Ascending aorta (tissue), 2 donors: ENCODE measurements around the gene IGSF9B. TPM values are rescaled to one million over a fixed set of nuclear protein-coding genes. Genes with fewer than 3 reads are reported as not detected.

Experiments
- DNase-seq, 2 donors: peaks; one replicate each; pipeline ENCODE4 v3.0.0-alpha.2; 2019; ENCODE audit warnings: low spot score in 2 of 2
- H3K27ac ChIP-seq, 2 donors: fragments of 200-600 bp; sonication (generic); one replicate each; pipeline ENCODE4 v1.5.1; 2016 to 2017; ENCODE audit warnings: mild to moderate bottlenecking in 1 of 2
- H3K27me3 ChIP-seq: fragments of 200-600 bp; sonication (generic); one replicate; pipeline ENCODE4 v1.5.1; 2017
- H3K36me3 ChIP-seq, 2 donors: fragments of 200-600 bp; sonication (generic); one replicate each; pipeline ENCODE4 v1.5.1; 2016
- H3K4me1 ChIP-seq, 2 donors: fragments of 200-600 bp; sonication (generic); one replicate each; pipeline ENCODE4 v1.5.1; 2016 to 2017; ENCODE audit warnings: mild to moderate bottlenecking in 1 of 2
- H3K4me3 ChIP-seq, 2 donors: fragments of 200-600 bp; sonication (generic); one replicate each; pipeline ENCODE4 v1.5.1; 2016 to 2017; ENCODE audit warnings: mild to moderate bottlenecking in 1 of 2
- H3K9me3 ChIP-seq, 2 donors: fragments of 200-600 bp; sonication (generic); one replicate each; pipeline ENCODE4 v1.5.1; 2016
- intact Hi-C: fragments of 100-400 bp; cut with DNase I; formaldehyde crosslinking; loops from one replicate; pipeline ENCODE4 v1.15.1; 2023
- total RNA-seq: library from RNA; depleted of rRNA; stranded (reverse); fragments of >200 nt; gene quantifications from one replicate; pipeline ENCODE4 v1.1.0, GENCODE V29; 2016
- TF ChIP-seq, protein P1 (sequence below), 3 experiments: fragments of 200-600 bp in 2 of 3; fragments of 450-650 bp in 1 of 3; sonication (generic) in 2 of 3; IDR thresholded peaks; one replicate each; pipeline ENCODE4 v1.5.1; 2016 to 2019; ENCODE audit warnings: antibody characterized with exemption in 3 of 3, mild to moderate bottlenecking in 1 of 3, moderate library complexity in 1 of 3

Gene IGSF9B
- total RNA-seq, 1 donor from 2014 or later, result 162 TPM

DNA sequence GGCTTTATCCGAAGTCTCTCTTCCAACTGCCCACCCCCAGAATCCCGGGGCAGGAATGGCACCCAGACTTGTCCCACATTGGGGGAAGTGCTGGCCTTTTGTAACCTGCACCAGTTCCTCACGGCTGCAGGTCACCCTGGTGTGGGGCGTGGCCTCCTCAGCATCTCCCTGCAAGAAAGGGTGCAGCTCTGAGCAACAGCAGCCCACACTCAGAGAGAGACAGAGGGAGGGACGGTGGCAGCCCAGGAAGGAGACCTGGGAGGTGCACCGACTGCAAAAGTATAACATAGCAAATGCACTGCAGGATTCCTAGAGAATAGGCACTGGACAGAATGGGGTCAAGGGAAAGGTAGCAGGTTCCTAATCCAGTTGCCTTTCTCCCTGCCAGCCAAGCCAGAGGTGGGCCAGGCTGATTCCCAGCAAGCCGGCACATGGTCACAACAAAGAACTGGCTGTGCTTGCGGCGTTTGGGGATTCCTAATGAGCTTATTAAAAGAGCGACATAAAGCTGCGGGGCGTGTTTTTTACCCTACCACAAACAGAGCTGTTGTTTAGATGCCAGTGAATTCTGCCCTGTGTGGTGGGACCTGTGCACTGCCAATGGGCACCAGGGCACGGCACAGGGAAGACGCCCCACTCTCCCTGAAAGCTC, 18.2 kb upstream of the IGSF9B start:
- Histone ChIP-seq H3K4me3 (no peak overlapping the region), H3K27me3 (no peaks in the 10 kb centered on the region), H3K36me3 (no peaks in the 10 kb centered on the region), H3K27ac (no peak overlapping the region), H3K4me1 (no peaks in the 10 kb centered on the region), H3K9me3 (no peaks in the 10 kb centered on the region)
- TF ChIP-seq, protein P1, sequence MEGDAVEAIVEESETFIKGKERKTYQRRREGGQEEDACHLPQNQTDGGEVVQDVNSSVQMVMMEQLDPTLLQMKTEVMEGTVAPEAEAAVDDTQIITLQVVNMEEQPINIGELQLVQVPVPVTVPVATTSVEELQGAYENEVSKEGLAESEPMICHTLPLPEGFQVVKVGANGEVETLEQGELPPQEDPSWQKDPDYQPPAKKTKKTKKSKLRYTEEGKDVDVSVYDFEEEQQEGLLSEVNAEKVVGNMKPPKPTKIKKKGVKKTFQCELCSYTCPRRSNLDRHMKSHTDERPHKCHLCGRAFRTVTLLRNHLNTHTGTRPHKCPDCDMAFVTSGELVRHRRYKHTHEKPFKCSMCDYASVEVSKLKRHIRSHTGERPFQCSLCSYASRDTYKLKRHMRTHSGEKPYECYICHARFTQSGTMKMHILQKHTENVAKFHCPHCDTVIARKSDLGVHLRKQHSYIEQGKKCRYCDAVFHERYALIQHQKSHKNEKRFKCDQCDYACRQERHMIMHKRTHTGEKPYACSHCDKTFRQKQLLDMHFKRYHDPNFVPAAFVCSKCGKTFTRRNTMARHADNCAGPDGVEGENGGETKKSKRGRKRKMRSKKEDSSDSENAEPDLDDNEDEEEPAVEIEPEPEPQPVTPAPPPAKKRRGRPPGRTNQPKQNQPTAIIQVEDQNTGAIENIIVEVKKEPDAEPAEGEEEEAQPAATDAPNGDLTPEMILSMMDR (IDR thresholded peaks at IDR 0.05), result no peak
- intact Hi-C loops, result loop anchor here (1.0 kb wide), 1 partner anchor 49 kb away; no protein-coding TSS in a partner anchor
- no peak for DNase-seq

DNA sequence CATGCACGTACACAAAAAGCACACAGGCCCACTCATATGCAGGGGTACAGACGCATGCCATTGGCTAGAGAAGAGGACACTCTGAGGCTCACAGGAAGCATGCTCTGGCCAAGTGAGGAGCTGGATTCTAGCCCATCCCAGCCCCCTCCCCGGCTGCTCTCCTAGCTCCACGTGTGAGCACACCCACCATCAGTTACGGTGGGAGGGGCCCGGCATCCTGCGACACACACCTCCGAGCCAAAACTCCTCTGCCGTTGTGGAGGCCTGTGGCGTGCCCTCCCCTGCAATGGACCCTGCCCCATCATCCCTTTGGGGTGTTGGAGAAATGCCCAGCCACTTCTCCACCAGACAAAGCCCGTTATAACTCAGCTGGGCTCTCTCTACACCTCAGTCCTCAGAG, 15.1 kb upstream of the IGSF9B start:
- Histone ChIP-seq H3K27me3 (no peaks in the 10 kb centered on the region), H3K4me1 (no peaks in the 10 kb centered on the region), H3K4me3 (no peak overlapping the region), H3K9me3 (no peaks in the 10 kb centered on the region), H3K36me3 (no peaks in the 10 kb centered on the region), H3K27ac (no peak overlapping the region)
- TF ChIP-seq, protein P1 (IDR thresholded peaks at IDR 0.05), result no peak
- DNase-seq, result no peak
- intact Hi-C loops, result no loop called here

DNA sequence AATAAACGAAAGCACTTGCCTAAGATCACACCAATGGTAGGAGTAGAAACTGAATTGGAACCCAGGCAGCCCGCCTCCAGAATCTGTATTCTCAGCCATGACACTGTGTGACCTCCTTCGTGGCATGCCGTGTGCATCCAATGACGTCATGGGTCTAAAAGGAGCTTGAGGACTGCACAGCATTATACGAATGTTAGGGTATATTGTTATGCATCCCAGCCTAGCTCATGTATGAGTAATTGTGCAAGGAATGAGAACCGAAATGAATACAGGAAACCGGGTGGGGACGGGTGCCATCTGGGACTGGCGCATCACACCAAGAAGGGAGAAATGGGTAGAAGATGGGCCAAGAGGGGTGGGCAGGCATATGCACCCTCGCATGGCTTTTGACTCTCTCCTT, 12.3 kb upstream of the IGSF9B start:
- TF ChIP-seq, protein P1 (IDR thresholded peaks at IDR 0.05), result no peak
- H3K36me3 ChIP-seq, result no peaks in the 10 kb centered on the region
- H3K9me3 ChIP-seq, result no peaks in the 10 kb centered on the region
- no peak for DNase-seq
- peaks cover 4 to 13% of the 10 kb centered on the region in 2 donors for H3K4me1 ChIP-seq
- intact Hi-C loops, result loop anchor here (5.0 kb wide), 1 partner anchor 363 kb away; the partner anchor contains the start of gene GLB1L2
- H3K27ac ChIP-seq, result no peak overlapping the region
- H3K4me3 ChIP-seq, result no peak overlapping the region
- no peaks in the 10 kb centered on the region for H3K27me3 ChIP-seq

DNA sequence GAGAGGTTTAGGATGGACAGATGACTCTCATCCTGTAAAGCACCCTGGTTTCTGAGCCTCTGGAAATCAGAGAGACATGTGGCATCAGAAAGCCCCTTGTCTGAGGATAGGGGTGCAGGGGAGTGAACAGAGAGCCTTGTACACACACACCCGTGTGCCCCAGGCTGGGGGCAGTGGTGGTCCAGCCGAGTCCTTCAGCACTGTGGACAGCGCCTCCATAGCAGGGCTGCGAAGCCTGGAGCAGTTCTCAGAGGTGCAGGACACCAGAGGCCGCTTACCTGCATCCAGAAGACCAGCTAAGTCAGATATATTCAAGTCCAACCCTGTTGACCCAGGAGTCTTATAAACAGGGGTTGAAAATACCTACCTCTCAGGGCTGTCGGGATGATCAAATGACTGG, 11.5 kb upstream of the IGSF9B start:
- Histone ChIP-seq H3K27me3 (no peaks in the 10 kb centered on the region), H3K9me3 (no peaks in the 10 kb centered on the region), H3K27ac (no peak overlapping the region), H3K4me3 (no peak overlapping the region), H3K36me3 (no peaks in the 10 kb centered on the region), H3K4me1 (peaks cover 4 to 13% of the 10 kb centered on the region in 2 donors)
- no peak for DNase-seq
- intact Hi-C loops, result loop anchor here (5.0 kb wide), 1 partner anchor 364 kb away; the partner anchor contains the start of gene GLB1L2
- TF ChIP-seq, protein P1 (IDR thresholded peaks at IDR 0.05), result no peak

DNA sequence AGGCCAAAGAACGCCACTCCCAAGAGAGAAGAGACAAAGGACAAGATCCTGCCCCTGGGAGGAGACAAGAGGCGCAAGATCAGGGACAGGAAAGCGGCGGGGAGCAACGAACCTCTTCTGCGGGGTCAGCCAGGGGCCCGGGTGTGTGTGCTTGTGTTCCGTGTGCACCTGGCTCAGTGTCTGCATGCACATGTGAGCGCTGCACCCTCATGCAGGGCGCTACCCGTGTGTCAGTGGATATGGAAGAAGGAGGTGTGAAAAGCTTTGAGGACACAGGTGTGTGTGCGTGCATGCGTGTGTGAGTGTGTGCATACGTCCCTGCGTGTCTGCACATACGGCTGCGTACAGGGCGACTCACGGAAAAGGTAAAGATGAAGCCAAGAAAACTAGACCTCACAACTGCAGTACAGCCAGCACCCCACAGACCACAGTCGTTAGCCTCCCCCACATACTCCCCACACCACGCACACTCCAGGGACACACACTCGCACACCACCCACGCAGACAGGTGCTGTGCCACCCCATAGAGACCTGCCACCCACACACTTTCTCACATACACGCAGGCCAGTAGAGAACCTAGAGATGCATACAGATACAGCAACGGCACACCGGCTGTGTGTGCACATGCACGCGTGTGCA, 11.0 kb upstream of the IGSF9B start:
- intact Hi-C loops, result loop anchor here (5.0 kb wide), 1 partner anchor 365 kb away; the partner anchor contains the start of gene GLB1L2
- Histone ChIP-seq H3K36me3 (no peaks in the 10 kb centered on the region), H3K9me3 (no peaks in the 10 kb centered on the region), H3K4me1 (peaks cover 4 to 13% of the 10 kb centered on the region in 2 donors), H3K4me3 (no peak overlapping the region), H3K27me3 (no peaks in the 10 kb centered on the region), H3K27ac (no peak overlapping the region)
- no peak for DNase-seq
- TF ChIP-seq, protein P1 (IDR thresholded peaks at IDR 0.05), result no peak
